NCI-H1436 (cell line): ENCODE results near the gene LMNTD1.

Experiments
- DNase-seq: peaks from one replicate; lab custom pipeline; 2025; lab: John Stamatoyannopoulos, UW

The LMNTD1 gene

GRCh38 chr12:25552681-25553080 lies 402 bp downstream of the LMNTD1 start:
- no peak for DNase-seq

- no peak for DNase-seq
Observed at GRCh38 chr12:25550186-25550585, 2.9 kb downstream of the LMNTD1 start.

DNA sequence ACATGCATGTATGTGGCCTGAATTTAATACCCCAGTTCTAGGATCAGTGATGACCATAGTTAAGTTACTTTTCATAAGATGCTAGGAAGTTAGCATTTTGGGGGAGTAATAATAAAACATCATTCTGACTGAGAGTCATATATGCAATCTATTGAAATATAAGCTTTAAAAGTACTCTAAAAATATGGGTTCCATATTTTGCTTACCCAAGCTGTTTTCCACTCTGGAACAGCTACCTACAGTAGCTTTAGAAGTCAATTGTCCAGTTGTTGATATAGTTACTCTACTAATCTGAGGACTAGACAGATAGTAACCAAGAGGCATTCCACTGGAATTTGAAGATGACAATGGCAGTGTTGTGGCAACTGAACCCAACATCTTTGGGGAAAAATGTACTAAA lies 4.0 kb downstream of the LMNTD1 start:
- DNase-seq = no peak

GRCh38 chr12:25546318-25546717 lies 6.8 kb downstream of the LMNTD1 start:
- DNase-seq = no peak

GRCh38 chr12:25533150-25533549 lies 19.9 kb downstream of the LMNTD1 start:
- no peak for DNase-seq

DNA sequence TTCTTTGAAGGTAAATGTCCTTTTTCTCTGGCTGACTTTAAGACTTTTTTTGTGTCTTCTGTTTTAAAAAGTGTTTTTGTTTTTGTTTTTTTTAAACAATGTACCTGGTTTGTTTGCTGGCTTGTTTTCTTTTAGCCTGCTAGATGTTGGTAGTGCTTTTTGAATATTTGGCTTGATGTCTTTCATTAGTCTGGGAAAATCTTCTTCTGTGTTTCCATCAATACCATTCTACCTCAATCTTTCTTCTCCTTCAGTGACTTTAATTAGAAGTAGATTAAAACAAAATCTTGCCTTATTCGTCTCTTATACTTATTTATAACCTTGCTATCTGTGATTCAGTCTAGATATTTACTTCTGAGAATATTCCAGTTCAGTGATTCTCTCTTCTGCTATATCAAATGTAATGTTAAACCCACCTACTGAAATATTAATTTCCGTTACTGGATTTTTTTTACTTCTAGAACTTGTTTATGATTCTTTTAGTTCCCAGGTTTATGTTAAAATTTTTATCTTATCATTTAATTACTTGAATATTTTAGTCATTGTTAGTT lies 21.5 kb downstream of the LMNTD1 start:
- DNase-seq = no peak

DNA sequence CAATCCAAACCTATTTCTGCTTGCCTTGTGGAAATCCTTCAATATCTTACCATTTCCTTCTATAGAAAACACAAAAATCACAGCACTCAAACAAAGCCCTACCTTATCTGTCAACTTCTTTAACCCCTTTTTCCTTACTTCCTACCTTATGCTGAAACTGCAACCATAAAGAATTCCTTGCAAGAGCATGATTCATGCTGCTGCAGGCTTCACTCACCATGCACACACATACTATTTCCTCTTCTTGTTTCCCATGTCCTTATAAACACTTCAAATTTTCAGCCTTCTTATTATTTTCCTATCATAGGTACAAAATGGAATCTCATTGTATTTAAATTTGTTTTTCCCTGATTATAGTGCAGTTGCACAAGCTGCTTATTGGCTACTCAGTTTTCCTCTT lies 23.3 kb downstream of the LMNTD1 start:
- no peak for DNase-seq

- DNase-seq = no peak
Observed at GRCh38 chr12:25526778-25527177, 26.3 kb downstream of the LMNTD1 start.

DNA sequence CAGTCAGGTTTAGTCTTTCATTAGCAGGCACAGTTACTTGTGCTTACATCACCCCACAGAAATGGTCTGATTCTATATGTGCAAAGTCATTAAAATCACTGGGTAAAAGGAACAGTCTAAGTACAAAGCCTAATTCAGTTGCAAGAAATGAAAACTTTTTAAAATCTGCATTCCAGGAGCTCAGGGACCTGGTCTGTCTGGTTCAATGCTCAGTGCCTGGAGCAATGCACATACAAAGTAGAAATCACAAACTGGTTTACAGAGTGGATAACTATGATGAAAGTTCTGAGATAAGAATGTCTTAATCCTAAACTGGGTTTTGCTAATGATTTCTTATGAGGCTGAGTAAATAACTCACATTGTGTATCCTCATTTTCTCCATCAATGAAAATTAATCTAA lies 28.7 kb downstream of the LMNTD1 start:
- DNase-seq = no peak

GRCh38 chr12:25521625-25522256 lies 31.3 kb downstream of the LMNTD1 start:
- no peak for DNase-seq

GRCh38 chr12:25518512-25518911 lies 34.6 kb downstream of the LMNTD1 start:
- no peak for DNase-seq

- no peak for DNase-seq
Observed at GRCh38 chr12:25504744-25505143, 48.3 kb downstream of the LMNTD1 start.

DNA sequence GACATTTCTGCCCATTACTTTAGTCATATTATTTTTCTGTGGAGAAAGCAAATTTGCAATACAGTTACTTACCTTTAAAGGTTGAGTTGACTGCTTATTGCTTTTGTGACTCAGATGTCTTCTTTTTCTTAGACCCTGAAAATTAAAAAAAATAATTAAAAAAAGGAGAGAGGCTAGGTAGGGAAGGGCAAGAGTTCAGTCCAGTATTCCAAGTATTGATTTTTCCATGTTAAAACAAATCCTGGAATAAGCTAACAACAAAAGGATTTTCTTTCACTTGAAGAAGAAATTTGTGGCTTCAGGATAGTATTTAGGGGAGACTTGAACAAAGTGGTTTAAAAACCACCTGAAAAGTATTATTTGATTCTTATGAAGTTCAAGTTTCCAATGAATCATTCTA lies 49.4 kb downstream of the LMNTD1 start:
- DNase-seq = no peak

DNA sequence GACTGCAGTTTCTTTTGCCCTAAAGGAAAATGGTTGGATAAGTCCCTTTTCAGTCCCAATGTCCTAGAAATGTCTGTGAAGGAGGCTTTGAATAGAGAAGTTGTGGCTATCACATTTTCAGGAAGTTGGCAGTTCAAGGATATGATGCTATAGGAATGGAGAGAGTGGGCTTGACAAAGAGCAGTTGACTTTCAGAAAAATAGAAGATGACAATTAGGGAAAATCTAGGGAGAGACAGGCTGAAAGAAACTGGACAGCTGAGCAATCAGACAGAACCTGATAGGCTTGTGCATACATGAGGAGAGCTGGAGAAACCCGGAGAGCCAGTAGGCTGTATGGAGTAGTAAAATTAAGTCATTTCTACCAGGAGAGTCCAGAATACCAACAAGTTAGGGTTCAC lies 50.5 kb downstream of the LMNTD1 start:
- no peak for DNase-seq

- DNase-seq = no peak
Observed at GRCh38 chr12:25502118-25502517, 51.0 kb downstream of the LMNTD1 start.

- no peak for DNase-seq
Observed at GRCh38 chr12:25501549-25501948, 51.5 kb downstream of the LMNTD1 start.

DNA sequence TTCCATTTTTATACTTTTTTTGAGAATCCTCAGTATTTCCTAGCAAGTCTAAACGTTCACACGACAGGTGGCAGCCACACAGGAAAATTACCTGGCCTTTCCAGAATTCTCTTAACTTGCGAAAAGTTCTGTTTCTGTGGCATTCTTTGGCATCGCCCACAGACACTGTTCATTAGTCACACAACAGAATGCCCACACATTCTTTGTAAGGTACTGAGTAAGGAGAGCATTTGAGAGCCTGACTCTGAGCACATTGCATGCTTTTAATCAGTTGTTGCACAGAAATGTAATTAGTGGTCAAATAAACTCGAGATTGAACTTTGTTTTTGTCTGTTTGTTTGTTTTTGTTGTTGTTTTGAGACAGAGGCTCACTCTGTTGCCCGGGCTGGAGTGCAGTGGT lies 52.4 kb downstream of the LMNTD1 start:
- DNase-seq = no peak

GRCh38 chr12:25497021-25497420 lies 56.1 kb downstream of the LMNTD1 start:
- no peak for DNase-seq

- DNase-seq = no peak
Observed at GRCh38 chr12:25496098-25496587, 56.9 kb downstream of the LMNTD1 start.

- no peak for DNase-seq
Observed at GRCh38 chr12:25495331-25496097, 57.6 kb downstream of the LMNTD1 start.

GRCh38 chr12:25494926-25495325 lies 58.2 kb downstream of the LMNTD1 start:
- DNase-seq = no peak

GRCh38 chr12:25493682-25494081 lies 59.4 kb downstream of the LMNTD1 start:
- no peak for DNase-seq
